H54 (cell line): ENCODE data around the gene CCDC70.

Experiments
- DNase-seq: peaks from one replicate; pipeline ENCODE4 v3.0.0; 2011; ENCODE audit warnings: low spot score, mixed read lengths; ENCODE audit not compliant: insufficient read length
- FAIRE-seq: peaks from 3 replicates; lab custom pipeline; 2011; peaks lifted over from hg19 to GRCh38; lab: Jason Lieb, UNC
- POLR2A ChIP-seq: IDR thresholded peaks from 2 replicates; pipeline ENCODE4 v1.6.1; 2011; ENCODE audit warnings: low read depth, mild to moderate bottlenecking, low read length

CCDC70 gene

GRCh38 chr13:51867062-51867461, 5.3 kb downstream of the CCDC70 start:
- DNase-seq (no peak), FAIRE-seq (no peak)
- TF ChIP-seq POLR2A: no peak

DNA sequence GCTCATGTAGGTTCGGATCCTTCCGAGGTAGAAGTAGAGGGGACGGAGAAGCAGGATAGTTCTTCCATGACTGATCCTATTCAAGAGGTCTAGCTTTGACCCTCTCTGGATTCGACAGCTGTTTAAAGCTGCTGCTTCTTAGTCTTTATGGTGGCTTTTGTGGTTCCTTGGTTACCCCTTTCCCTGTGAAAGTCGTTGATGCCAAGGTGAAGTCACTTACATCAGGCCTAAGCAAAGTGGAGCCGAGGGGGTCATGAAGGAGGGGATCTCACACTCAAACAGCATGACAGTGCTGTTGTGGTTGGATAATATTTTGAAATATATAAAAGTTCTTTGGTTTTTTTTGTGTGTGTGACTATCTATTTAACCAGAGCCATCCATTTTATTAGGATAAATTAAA, 8.1 kb downstream of the CCDC70 start:
- FAIRE-seq (no peak), DNase-seq (no peak)
- no peak for TF ChIP-seq POLR2A

DNA sequence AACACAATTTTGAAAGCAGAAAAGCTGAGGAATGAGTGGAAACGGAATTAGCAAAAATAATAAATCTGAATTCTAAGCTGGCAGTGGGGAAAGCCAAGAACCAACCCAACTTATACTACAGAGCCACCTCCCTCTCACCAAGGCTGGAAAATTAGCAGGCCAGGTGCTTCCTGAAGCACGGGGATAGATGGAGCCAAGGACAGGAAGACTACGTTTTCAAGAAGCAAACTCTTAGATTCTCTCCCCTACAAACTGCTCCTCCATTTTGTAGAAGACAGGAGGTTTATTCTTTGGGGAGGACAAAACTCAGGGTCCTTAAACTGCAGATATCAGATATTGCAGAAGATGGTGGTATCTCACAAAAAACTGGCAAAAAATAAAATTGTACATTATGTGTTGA, 8.8 kb downstream of the CCDC70 start:
- no peak for DNase-seq
- no peak for FAIRE-seq
- TF ChIP-seq POLR2A: no peak

DNA sequence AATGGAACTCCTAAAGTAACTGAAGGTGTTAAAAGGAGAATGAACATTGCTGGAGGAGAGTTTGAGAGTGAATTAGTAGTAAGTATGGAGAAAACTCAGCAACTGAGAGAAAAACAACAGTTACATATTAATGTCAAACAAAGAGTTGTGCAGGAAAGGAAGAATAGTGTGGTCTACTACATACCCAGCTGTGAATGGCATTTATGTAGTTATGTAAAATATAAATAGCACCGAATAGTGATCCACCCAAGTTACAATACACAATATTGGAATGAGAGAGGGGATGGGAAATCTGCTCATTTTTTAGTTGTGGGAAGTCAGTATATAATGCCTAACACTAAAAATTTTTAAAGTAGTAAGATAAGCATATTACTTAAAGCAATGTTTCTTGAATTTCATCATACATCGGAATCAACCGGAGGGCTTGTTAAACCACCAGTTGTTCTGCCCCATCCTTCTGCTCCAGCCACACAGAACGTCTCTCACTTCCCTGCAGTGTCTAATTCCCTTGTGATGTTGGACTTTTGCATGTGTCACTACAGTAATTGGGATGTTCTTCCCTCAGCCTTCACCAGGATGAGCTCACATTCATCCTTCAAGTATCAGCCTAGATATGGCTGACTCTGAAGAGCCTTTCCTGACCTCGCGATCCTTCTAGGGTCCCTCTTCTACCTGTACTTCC, 11.5 kb downstream of the CCDC70 start:
- no peak for DNase-seq
- no peak for FAIRE-seq
- TF ChIP-seq POLR2A: no peak

- no peak for TF ChIP-seq POLR2A
- DNase-seq (no peak), FAIRE-seq (no peak)
Observed at GRCh38 chr13:51873837-51874236, 12.1 kb downstream of the CCDC70 start.

- DNase-seq (no peak), FAIRE-seq (no peak)
- no peak for TF ChIP-seq POLR2A
Observed at GRCh38 chr13:51874651-51875050, 12.9 kb downstream of the CCDC70 start.

DNA sequence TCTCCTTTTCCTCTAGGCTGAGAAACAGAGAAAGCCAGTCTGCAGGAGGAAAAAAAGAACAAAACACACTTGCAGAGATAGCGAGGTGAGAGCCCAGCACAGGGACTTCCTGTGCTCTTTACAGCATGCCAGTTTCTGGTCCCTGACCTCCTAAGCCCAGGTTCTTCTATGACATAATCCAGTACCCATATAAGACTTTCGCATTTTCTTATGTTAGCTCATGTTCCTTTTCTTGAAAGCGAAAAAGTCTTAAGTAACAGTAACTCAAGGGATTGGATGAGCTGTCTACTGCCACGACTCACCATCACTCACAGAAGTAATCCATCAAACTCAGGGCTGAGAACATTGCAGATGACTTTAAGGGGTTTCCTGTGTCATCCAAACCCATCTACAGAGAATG, 17.4 kb downstream of the CCDC70 start:
- FAIRE-seq (no peak), DNase-seq (no peak)
- no peak for TF ChIP-seq POLR2A

DNA sequence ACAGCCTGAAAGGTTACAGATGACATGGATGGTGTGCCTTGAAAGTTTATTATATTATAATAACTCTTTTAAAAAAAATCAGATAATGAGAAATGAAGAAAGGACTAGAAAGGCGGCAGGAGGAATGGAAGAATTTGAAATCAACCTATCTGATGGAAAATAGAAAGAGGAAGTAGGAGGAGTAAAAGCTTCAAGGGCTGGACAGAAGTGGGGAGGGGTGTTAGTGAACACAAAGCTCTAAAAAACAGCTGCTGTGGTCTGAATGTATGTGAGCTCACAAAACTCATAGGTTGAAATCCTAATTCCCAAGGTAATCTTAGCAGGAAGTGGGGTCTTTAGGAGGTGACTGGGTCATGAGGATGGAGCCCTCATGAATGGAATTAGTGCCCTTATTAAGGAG, 19.5 kb downstream of the CCDC70 start:
- no peak for DNase-seq
- TF ChIP-seq POLR2A: no peak
- FAIRE-seq: no peak

- FAIRE-seq (no peak), DNase-seq (no peak)
- no peak for TF ChIP-seq POLR2A
Observed at GRCh38 chr13:51882570-51883225, 20.9 kb downstream of the CCDC70 start.

GRCh38 chr13:51883226-51883600, 21.4 kb downstream of the CCDC70 start:
- TF ChIP-seq POLR2A: no peak
- FAIRE-seq (no peak), DNase-seq (no peak)

DNA sequence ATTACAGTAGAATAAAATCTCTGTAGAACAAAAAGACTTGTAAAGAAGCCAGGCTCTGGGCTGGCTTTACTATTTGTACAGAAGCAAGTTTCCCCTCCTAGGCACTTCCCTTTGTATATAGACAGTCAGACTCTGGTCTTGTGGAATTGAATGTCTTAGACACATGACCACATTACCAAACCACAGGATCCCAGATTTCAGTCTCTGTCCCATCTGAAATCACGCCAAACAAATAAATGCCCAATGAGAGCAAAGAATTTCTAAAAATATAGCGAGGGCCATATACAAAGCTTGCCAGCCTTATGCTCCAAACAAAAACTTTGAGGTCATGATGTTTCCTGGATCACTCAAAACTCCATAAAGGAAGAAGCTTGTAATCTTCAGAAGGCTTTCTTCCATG, 23.9 kb downstream of the CCDC70 start:
- no peak for TF ChIP-seq POLR2A
- DNase-seq (no peak), FAIRE-seq (no peak)

DNA sequence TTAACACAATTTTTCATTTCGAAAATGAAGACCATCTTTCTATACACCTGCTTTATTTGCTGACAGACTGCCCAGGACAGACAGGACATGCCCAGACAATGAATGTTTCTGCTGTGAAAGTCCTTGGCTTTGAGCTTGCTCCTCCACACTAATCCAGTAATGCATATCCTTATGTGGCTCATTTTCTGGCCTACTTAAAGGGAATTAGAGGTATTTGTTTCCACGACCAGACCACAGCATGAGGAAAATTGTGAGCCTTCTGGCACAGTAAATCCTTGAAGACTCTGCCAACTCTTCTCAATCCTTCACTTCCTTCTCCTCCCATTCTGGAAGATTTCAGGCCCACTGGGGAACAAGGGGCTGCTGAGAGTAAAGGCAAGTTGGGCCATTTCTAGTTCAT, 25.7 kb downstream of the CCDC70 start:
- DNase-seq (no peak), FAIRE-seq (no peak)
- TF ChIP-seq POLR2A: no peak

GRCh38 chr13:51892657-51893056, 30.9 kb downstream of the CCDC70 start:
- DNase-seq (no peak), FAIRE-seq (no peak)
- no peak for TF ChIP-seq POLR2A

- FAIRE-seq (no peak), DNase-seq (no peak)
- TF ChIP-seq POLR2A: no peak
Observed at GRCh38 chr13:51894239-51894638, 32.5 kb downstream of the CCDC70 start.
